GM18502 (cell line): ENCODE results near the gene FKBP8.
"Not testable (repeated sequence)": the region's sequence is repeated elsewhere in the genome, so short reads cannot be mapped to it uniquely, and the experiment has no call there.

ENCODE experiments used
- ATAC-seq: cut with Tn5 transposase; IDR thresholded peaks from one replicate; pipeline ENCODE4 v1.9.1; 2021; ENCODE audit warnings: mild to moderate bottlenecking; ENCODE audit not compliant: unreplicated experiment, poor library complexity

FKBP8 gene

DNA sequence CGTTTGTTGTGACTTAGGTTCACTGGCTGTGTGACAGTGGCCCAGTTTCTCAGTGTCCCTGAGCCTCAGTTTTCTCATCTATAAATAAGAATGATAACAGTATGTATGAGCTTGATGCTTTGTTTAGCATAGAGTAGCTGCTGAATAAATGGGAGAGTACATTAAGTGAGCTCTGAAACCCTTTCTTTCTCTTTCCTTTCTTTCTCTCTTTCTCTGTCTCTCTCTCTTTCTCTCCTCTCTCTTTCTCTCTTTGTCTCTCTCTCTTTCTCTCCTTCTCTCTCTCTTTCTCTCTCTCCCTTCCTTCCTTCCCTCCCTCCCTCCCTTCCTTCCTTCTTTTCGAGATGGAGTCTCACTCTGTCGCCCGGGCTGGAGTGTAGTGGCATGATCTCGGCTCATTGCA, 16.3 kb upstream of the FKBP8 start:
- no peak for ATAC-seq

DNA sequence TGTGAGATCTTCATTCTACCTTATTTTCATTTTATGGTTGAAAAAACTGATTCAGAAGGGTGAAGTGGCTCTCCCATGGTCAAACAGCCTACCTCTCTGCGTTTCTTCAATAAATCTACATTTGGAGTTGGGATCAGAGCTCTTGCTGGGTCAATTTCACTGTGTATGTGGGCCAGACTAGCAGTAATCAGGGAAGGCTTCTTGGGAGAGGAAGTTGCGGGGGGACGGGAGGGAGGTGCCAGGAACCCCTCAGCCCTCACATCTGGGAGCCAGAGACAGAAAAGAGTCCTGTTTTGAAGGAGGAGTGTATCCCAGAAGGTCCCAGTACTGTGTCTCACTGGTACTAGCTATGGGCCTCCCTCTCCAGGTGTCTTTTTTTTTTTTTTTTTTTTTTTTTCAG, 15.2 kb upstream of the FKBP8 start:
- no peak for ATAC-seq

DNA sequence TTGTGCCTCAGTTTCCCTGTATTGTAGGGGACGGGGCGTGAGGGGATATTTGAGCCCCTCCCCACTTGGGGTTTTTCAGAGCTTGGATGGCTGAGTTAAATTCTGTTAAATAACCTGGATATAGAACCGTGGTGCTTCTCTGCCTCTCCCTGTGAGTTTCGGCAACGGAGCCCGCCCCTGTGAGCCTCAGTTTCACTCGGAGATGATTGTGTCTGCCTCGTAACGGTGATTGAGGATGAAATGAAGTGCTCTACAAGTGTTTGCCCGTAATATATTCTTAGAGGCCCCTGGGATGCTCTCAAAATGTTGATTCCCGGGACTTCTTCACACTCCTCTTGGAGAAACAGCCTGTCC, 14.8 kb upstream of the FKBP8 start:
- no peak for ATAC-seq

DNA sequence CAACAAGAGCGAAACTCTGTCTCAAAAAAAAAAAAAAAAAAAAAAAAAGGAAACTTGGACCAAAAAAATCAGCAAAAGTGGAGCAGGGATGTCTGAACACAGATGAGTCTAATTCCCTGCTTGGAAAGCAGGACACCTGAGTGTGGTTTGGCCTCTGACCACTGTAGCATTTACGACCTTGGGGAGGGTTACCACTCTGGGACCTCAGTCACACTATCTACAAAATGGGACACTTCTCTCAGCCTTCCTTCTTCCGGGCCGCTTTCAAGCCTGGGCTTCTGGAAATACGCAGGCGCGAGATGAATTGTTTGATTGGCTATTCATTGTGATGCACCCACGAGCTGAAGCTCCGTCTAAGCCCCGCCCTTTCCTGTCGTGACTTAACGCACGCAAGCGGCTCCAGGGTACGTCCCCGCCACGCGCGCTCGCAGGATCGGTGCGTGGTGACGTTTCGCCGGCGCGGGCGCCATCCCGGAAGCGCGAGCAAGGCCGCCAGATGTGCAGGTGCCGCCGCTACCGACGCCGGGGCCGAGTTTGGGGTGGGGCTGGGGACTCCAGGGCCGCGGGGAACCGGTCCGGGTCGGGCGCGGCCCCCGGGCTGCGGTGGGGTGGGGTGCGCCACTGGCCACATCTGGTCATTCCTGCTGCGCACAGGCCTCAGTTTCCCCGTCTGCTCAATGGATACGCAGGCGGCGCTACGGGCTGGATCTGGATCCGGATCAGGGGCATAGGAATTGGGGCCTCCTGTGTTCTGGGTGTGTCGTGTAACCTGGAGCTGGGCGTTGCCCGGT, 14.2 kb upstream of the FKBP8 start, which contains the start of gene KXD1:
KXD1 (plus strand) TSS at position 460 of the 791 bp plus-strand sequence. CDS start 4,187 bp downstream, outside the sequence.
- peak; percentile 90 for ATAC-seq

DNA sequence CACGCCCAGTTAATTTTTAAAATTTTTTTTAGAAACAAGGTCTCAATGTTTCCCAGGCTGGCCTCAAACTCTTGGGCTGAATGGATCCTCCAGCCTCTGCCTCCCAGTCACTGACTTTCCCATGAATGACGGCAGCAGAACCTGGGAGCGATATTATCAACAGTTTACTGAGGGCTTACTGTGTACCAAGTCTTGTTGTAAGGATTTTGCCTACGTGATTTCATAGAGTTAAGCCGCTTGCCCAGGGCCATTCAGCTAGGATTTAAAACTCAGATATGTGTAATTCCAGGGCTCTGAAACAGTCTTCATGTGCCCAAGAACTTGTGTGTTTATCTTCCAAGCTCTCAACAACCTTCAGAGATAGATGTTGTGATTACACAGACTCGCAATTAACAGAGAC, 8.3 kb upstream of the FKBP8 start:
- ATAC-seq, result no peak

DNA sequence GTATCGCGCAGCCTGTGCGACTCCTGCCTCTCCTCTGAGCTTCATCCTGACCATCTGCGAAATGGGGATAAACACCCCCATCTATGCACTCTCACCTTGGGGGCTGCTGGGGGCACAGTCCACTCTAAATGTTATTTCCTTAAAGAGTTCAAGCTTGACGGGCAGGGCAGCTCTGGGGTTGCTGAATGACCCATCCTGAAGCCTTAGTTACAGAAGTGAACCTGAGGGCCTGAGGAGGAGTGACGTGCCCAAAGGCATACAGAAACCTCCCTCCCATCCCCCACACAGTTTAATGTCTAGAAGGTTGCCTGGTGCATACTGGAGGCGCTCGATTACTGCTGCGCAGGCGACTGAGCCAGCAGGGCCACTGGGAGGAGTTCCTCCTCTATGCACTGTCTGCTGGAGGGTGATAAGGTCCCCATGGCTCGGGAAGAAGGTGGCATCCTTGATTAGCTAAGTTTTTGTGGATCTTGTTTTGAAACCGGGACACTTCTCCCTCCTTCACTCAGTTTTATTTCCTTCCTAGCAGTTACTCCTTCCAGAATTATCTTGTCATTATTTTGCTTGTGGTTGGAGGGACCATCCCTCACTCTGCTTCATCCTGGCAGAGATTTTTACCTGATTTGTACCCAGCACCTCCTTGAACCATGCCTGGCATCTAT, 572 bp upstream of the FKBP8 start:
- ATAC-seq, result peak; percentile 72

DNA sequence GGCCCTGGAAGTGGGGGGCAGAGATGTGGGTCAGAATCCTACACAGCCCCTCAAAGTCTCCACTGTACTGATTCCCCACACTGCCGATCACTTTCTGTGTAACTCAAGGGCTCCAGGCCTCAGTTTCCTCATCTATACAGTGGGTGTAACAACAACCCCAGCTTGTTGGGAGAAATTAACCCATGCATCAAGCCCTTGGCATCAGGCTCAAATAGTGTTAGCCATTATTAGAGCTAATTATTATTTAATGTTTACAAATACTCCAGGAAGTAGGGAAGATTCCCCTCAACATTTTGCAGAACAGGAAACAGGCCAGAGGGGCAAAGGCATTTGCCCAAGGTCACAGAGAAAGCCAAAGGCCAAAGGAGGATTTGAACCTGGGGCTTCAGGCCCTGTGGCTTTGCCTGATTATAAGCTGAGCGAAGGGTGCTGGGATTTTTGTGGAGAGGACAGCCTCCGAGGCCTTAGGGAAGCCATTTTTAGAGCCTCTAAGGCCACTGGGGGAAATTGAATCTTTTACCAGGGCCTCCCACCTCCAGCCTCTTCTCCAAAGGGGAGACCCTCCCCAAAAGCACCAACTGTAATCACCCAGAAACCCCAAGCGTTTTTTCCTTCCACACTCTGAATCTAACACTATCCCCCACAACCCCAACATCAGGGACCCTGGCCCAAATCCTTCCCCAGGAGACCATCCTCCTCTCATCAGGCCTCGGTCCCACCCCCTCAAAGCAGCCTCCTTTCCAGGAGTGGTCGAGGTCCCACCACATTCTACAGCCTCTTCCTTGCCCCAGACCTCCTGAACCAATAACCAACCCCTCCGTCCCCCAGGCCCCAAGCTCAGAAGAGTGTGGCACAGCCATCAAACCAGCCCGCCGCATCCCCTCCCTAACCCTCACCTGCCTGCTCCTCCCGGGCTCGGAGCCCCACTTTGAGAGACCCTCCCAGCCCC, 1.1 kb downstream of the FKBP8 start:
- ATAC-seq, result no peak

DNA sequence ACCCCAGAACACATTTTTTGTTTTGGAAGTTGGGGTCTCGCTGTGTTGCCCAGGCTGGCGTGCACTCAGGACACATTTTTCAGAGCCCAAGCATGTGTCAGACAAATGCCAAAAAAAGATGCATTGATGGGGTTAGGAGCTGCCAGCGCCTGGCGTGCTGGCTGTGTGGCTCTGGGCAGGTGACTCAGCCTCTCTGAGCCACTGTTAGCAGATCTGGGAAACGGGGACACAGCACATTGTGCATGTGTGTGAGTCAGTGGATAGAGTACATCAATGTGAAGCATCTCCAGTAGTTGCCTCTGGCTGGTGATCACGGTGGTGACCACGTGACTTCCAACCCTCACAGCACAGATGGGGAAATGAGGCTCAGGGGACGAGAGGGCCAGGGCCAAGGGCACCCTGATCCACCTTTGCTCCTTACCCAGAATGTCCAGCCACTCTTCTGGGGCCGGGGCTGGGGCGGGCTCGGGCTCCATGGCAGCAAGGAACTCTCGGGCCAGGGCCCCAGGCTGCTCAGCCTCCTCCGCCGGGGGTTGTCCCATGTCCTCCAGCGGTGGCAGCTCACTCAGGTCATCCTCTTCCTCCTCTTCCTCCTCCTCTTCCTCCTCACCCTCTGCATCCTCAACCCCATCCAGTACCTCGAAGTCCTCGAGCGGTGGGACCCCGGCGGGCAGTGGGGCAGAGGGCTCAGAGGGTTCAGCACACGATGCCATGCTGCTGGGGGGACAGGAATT, 1.9 kb downstream of the FKBP8 start:
- ATAC-seq, result no peak

DNA sequence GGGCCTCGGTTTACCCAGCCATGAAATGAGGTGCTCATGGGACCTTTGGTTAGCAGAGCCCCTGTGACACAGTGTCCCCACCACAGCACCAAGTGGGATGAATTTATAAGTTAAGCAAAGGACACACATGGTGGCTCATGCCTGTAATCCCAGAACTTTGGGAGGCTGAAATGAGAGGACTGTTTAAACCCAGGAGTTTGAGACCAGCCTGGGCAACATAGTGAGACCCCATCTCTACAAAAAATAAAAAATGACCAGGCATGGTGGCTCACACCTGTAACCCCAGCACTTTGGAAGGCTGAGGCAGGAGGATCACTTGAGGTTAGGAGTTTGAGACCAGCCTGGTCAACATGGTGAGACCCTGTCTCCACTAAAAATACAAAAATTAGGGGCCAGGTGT, 3.2 kb downstream of the FKBP8 start:
- ATAC-seq, result not testable (repeated sequence)

DNA sequence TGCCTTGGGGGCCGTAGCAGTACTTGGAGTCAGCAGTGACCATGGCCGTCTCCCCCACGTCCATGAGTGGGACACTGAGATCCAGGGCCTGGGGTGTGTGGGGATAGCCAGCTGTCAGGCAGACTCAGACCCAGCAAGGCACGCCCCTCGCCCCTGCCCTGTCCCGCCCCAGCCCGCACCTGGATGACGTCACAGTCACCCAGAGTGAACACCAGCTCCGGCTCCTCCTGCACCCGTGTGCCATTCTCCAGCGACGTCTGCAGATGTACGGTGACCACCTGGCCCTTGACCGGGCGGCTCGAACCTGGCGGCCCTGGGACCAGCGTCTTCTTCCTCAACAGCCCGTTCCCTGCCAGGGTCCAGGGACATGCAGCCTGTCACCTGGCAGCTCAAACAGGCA, 4.0 kb downstream of the FKBP8 start:
- ATAC-seq, result no peak

DNA sequence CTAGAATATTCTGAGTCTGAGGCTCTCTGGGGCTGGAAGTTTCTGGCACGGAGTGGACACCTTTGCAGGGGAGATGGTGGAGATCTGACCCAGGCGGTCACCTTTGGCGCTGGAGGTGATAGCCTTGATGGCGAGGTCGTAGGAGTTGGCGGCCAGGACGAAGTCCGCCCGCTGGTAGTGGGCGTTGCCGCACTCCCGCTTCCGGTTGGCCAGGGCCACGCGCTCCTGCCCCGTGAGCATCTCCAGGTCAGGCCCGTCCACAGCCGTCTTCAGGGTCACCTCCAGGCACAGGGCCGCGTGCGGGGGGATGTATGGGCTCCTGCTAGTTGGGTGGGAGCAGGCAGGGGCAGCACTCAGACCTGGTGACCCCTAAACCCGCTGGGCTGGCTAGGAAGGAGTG, 5.3 kb downstream of the FKBP8 start:
- no peak for ATAC-seq

DNA sequence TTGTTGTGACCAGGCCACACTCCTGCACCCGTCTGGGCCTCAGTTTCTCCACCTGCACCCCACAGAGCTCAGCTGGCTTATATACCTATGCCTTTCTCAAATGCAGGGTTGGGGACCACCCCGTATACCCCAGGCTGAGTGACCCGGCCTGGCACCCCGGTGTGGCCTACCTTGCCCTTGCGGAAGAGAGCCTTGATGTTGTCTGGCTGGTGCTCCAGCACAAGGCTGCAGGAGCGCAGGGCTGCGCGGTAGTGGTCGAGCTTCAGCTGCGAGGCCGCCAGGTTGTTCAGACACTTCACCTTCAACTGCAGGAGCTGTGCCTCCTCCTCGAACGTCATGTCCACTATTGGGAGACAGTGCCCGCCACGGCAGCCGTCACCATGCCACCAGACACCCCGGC, 5.9 kb downstream of the FKBP8 start:
- ATAC-seq, result no peak

DNA sequence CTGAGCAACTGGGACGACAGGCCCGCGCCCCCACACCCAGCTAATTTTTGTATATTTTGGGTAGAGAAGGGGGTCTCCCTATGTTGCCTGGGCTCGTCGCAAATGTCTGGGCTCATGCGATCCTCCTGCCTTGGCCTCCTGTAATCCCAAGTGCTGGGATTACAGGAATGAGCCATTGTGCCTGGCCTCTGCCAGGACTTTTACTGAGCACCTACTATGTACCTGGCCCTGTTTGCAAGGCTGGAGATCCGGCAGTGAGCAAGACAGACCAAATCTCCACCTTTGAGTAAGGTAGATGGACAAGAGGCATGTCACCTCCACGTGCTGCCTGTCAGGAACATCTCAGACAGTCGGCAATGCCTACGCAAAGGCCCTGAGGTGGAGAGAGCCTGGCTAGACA, 6.9 kb downstream of the FKBP8 start:
- no peak for ATAC-seq

DNA sequence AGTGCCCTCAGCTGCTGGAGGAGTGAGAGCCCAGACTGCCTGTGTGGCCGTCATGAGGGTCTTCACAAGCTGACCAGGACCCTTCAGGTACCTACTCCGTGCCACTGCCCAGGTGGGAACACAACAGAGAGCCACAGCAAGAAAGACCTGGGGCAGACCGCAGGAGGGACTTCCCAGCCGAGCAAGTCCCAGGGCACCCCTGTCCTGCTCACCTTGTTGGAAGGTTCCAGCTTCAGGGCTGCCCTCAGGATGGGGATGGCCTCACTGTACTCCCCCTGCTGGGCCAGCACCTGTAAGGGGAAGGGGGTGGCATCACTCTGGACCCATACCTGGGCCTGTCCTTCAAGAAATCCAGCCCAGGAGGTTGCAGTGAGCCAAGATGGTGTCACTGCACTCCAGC, 10.3 kb downstream of the FKBP8 start:
- no peak for ATAC-seq

DNA sequence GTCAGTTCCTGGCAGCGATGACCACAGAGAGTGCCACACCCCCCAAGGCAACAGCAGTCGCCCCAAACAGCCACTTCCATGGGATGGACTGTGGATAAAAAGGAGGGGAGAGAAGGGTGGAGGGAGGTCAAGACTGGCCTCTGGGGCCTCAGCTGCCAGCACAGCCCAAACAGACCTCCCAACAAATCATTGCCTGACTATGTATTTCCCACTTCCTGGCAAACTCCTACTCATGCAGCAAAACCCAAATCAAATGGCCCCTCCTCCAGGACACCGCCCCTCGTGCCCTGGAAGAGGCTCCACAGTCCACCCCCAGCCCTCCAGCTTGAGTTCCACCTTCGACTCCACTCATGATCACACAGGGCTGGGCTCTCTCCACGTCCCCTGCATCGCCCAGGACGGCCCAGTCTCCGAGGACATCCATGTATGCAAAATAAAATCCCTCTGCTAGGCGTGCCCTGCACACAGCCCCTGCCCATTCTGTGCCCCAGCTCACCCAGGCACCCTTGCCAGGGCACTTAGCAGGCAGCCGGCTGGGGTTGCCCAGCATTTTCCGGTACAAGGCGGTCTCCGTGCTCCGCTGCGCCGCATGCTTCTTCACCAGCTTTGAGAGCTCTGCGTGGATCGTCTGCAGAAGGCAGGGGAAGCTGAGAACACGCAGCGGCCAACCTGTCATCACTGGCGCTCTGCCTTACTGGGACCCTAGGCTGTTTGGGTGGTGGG, 11.0 kb downstream of the FKBP8 start:
- no peak for ATAC-seq

DNA sequence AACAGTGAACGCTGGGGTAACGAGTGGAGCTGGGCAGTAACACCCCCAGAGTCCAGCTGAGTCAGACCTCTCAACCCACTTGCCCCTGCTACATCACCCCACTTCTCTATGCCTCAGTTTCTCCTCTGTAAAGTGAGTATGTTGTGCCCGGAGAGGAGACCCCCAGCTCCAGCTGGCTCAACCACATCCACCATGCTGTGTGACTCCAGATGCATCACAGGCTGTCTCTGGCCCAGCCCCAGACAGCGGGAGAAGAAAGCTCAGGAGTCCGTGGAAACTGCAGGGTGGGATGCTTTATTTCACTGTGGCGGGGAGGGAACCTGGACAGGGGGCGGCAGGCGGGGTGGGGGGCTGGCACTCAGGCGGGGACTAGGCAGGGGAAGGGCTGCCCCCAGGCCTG, 11.9 kb downstream of the FKBP8 start:
- no peak for ATAC-seq

DNA sequence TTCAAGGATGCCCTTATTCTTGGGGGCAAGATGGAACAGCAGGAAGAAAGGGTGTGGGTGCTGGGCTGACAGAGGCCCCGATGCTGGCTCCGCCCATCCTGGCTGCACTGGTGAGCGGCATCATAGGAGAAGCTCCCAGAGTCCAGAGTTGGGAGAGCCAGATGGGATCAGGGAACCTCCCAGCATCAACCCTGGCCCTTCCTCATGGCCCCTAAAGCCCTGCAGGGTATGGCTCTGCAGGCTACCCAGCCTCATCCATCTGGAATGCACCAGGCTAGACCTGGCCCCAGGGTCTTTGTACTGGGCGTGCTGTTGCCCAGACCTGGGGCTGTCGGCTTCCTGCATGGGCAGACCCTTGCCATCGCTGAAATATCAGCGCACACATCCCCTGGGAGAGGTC, 13.6 kb downstream of the FKBP8 start:
- ATAC-seq, result no peak

DNA sequence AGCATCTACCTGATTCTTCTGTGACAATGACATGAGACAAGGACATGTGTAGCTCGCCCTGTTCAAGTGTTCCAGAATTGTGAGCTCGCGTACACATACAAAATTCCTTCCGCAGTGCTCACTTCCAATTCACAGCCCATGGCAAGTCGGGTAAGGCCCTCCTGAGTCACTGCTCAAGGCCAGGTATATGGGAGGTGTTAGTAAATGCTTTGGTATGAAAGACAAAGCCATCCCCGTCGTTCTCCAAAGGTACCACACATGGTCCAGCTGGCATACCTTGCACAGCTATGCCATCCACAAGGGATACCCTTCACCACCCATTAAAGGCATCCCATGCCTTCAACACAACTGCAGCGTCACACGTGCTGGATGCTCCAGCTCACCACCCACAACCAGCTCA, 17.1 kb downstream of the FKBP8 start:
- ATAC-seq, result no peak

DNA sequence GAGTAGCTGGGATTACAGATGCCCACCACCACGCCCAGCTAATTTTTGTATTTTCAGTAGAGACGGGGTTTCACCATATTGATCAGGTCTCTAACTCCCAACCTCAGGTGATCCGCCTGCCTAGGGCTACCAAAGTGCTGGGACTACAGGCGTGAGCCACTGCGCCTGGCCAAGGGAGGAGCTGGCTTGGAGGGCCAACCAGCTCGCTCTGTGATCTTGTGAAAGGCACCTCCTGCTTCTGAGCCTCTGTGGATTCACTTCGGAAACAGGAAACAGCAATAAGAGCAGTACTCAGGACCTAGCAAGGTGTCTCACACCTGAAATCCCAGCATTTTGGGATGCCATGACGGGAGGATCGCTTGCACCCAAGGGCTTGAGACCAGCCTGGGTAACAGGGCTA, 19.5 kb downstream of the FKBP8 start:
- no peak for ATAC-seq
